ENCODE results near the gene OSBP2.

Gene OSBP2

GRCh38 chr22:30881361-30882183, 186.9 kb downstream of the OSBP2 start:
- DNase-seq (ENCODE audit: low read depth) = no peak

- no peak for DNase-seq (ENCODE audit: low read depth)
Measured at GRCh38 chr22:30882184-30882717, 187.6 kb downstream of the OSBP2 start.

DNA sequence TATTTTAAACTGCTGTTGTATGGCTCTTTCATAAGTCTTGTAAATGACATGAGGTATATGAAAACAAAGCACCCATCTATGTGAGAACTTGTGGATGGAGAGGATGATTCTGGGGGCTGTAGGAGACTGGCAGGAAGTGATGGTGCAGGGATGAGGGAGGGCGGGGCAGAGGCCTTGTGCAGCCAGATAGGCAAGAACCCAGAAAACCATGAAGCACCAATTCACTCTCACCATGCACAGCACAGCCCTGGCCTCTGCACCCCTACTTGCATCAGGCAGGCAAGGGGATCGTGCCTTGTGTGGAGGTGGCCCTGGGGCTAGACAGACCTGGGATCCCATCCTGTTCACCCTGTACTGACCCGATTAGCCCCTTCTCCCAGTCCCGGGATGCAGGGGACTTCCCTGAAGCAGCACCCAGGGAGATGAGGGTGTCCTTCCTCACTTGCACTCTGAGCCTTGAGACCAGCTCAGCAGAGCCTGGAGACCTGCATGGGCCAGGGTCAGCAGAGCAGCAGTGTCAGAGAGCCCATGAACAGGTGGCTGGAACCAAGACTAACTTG, 188.4 kb downstream of the OSBP2 start:
- no peak for DNase-seq (ENCODE audit: low read depth)

- no peak for DNase-seq (ENCODE audit: low read depth)
Measured at GRCh38 chr22:30883586-30884145, 189.0 kb downstream of the OSBP2 start.

DNA sequence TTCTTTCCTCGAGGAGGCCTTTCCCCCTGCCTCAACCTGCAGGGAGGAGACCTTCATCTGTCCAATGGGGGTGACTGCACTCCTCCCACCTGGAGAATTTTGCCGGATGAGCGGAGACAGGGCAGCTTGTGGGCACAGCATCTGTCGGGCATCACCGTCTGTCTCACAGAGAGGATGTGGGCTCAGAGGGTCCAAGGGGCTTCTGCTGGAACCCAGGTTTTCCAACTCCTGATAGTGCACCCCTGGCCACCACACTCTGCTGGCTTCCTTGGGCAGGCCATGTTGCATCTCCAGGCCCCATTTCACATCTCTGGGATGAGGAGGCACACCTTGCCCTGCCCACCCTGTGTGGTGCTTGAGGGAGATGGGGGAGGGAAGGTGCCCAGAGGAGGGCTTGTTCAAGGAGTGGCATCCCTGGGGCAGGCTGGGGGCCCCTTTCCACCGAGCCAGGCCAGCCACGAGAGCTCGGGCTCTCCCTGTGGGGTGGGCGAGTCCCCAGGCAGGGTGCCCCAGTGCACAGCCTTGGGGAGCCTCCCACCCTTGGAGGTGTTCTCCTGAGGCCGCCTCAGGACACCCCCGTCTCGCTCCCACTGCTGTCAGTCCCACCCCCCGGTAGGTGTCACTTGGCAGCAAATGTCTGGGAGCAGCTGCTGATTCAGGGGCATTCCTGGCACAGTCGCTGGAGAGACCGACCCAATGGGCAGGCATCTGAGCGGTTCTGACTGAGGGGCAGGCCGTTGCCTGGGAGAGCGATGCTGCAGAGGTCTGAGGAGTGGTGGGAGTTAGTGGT, 189.7 kb downstream of the OSBP2 start:
- DNase-seq (ENCODE audit: low read depth) = no peak

DNA sequence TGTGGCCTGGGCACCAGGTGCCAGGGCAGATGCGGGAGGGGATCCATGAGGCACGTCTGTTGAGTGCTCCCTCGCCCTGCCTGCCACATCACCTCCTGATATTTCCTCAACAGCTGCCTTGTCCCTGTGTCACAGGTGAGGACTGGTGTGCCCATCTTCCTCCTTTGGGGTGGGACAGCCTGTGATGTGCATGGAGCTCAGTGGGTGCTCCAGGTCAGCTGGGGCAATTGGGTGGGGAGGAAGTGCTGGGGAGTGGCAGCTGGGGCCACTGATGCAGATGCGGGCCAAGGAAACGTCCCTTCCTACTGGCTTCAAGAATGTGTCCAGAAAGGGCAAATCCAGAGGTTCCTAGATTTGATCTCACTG, 190.3 kb downstream of the OSBP2 start:
- no peak for DNase-seq (ENCODE audit: low read depth)

DNA sequence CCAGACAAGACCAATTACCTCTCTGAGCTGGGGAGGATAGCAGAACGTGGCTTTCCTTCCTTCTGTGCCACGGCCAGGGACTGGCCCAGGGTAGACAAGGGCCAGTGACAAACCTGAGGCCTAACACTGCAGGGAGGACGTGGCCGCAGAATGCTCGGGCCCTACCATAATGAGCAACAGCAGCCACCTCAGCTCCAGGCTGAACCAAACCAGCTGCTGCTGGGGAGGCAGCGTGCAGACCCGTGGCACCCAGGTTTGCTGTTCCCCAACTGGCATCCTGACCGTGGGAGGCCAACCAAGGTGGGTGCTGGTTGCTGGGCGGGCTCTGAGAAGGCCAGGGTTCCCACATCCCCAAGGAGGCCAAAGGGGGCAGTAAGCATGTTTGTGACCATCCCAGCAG, 190.9 kb downstream of the OSBP2 start:
- no peak for DNase-seq (ENCODE audit: low read depth)

DNA sequence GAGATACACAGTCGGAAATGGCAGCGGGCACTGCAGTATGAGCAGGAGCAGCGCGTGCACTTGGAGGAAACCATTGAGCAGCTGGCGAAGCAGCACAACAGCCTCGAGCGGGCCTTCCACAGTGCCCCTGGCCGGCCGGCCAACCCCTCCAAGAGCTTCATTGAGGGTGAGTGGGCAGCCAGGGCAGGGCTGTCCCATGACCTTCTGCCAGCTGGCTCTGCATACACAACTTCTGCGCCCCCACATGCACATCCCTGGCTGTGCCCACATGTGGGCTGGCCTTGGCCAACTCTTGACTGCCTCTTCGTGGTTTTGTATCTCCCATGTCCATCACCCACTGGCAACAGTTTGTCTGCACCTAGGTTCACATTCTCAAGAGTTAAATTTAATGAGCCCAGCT, 192.8 kb downstream of the OSBP2 start:
- DNase-seq (ENCODE audit: low read depth) = no peak

- DNase-seq (ENCODE audit: low read depth) = no peak
Measured at GRCh38 chr22:30887861-30888260, 193.2 kb downstream of the OSBP2 start.

DNA sequence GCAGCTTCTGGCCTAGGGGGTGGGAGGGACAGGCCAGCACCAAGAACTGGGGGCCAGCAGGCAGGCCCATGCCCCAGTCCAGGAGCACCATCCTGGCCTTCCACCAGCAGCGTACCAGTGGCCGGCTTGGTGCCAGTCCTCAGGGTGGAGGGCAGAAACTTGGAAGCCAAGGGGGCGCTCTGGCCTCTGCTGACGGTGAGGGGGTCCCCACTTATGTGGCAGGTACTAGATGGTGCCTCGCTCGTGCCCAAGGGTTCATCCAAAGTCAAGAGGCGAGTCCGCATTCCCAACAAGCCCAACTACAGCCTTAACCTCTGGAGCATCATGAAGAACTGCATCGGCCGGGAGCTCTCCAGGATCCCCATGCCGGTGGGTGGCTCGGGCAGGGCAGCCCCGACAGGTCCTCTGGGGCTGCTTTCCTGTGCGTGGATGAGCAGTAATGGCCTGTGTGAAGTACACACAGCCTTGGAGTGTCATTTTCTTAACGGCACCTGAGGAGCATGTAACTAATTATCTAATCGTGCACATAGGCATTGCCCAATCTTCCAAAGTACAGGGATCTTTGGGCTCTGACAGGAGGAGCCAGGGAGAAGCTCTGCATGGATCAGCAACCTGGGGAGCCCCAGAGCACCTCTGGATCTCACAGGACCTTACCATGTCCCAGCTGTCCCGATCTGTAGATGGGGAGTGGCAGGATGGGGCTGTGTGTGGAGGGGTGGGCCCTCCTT, 194.8 kb downstream of the OSBP2 start:
- DNase-seq (ENCODE audit: low read depth) = no peak

DNA sequence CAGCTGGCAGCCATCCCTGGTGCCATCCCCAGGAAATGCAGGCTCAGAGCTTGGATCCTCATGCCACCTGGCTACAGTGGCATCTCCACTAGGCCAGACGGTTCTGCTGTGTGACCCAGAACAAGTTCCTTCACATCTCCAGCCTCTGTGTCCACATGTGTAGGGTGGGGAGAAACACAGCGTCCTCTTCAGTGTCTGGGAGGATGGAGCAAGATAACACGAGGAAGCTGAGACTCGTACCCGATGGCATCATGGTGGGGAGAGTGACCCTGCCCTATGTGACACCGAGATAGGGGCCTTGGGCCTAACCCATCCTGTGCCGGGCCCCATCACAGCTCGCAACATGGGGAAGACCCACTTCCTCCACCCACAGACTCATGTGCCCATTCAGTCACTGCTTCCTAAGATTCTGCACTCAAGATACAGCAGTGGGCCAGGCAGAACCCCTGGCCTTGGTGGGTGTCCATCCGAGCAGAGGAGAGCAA, 195.4 kb downstream of the OSBP2 start:
- no peak for DNase-seq (ENCODE audit: low read depth)

GRCh38 chr22:30890686-30891442, 196.2 kb downstream of the OSBP2 start:
- DNase-seq (ENCODE audit: low read depth) = no peak

GRCh38 chr22:30891443-30891755, 196.7 kb downstream of the OSBP2 start:
- DNase-seq (ENCODE audit: low read depth) = no peak

- no peak for DNase-seq (ENCODE audit: low read depth)
Measured at GRCh38 chr22:30891781-30892180, 197.1 kb downstream of the OSBP2 start.

DNA sequence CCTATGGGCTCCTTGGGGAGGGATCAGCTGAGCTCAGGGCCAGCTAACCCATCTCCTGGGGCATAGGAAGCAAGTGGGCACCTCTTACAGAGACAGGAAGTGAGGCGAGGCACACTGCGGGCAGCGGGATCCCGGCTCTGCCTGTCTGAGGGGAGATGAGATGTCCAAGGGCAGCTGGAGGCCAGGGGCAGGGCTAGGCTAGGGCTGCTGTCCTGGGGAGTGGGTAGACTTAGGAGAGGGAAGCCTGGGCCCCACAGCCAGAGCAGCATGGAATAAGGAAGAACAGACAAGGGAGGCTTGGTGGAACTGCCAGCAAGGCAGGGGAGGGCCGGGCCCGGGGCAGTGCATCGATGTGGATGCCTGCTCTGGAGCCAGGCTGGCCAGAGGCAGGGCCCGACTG, 197.6 kb downstream of the OSBP2 start:
- no peak for DNase-seq (ENCODE audit: low read depth)

DNA sequence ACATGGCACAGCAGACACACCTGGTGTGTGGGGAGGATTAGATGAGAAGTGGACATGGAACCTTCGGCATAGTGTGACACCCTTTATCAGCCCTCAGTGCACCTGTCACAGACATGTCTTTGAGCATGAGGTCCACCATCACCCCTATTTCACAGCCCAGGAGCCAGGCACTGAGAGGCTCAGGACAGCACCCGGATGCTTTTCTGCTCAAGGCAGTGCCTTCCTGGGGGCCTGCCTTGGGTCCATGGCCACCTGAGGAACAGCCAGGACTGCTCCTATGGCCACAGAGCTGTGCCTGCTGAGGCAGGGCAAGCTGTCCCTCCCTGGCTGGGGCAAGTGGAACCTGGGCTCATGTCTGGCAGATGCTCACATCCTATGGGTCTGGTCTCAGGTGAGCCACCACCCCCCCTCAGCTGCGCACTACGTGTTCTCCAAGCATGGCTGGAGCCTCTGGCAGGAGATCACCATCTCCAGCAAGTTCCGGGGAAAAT, 198.1 kb downstream of the OSBP2 start:
- no peak for DNase-seq (ENCODE audit: low read depth)

DNA sequence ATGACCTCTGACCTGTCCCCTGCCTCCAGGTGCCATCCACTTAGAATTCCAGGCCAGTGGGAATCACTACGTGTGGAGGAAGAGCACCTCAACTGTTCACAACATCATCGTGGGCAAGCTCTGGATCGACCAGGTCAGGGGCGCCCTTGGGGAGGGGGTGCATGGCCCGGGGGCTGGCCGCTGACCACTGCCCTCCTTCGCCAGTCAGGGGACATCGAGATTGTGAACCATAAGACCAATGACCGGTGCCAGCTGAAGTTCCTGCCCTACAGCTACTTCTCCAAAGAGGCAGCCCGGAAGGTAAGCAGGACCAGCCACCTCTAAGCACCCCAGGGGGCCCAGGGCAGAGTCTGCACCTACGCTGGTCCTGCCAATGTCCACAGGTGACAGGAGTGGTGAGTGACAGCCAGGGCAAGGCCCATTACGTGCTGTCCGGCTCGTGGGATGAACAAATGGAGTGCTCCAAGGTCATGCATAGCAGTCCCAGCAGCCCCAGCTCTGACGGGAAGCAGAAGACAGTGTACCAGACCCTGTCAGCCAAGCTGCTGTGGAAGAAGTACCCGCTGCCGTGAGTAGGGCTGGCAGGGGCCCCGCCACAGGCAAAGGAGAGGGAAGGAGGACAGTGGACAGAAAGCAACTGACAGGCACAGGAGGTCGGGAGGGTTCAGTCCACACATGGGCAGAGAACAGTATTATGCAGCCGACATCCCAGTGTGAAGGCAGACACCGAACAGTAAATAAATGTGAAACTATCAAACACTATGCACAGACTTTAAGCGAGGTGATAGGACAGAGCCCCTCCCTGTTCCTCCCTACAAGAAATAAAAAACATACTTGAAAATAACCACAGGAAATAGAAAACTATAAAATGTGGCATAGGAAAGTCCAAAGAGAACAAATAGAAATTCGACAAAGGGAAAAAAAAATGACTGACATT, 199.0 kb downstream of the OSBP2 start:
- DNase-seq (ENCODE audit: low read depth) = no peak

DNA sequence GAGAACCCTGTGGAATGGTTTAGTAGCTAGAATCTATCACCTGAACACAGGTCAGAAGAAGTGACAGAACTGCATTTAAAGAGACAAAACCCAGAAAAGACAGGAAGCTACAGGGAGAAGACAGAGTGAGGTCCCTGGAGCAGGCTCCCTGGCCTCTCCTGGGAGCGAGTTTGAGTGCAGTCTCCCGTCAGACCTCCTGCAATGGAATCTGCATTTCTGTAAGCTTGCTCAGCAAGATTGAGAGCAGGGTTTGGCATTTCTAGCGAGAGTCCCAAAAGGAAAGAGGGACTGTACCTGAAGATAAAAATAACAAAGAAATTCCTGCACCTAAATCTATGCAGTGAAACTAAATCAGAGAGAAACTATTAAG, 199.7 kb downstream of the OSBP2 start:
- no peak for DNase-seq (ENCODE audit: low read depth)

- DNase-seq (ENCODE audit: low read depth) = no peak
Measured at GRCh38 chr22:30902496-30903357, 208.1 kb downstream of the OSBP2 start.
